DND-41 (cell line): ENCODE measurements around the gene CALML3.

Source experiments
- ATAC-seq: fragments of 200-7000 bp; cut with Tn5 transposase; 3 replicates; pipeline ENCODE4 v1.9.1; 2021; ENCODE audit warnings: low read depth; ENCODE audit not compliant: insufficient read depth
- DNase-seq: peaks from one replicate; pipeline ENCODE4 v3.0.0-alpha.2; 2020
- H2AFZ ChIP-seq: 2 replicates; pipeline ENCODE4 v1.6.0; 2012; ENCODE audit warnings: low read depth, low read length
- H3K27ac ChIP-seq: 2 replicates; pipeline ENCODE4 v1.5.1; 2012; ENCODE audit warnings: low read length, inconsistent platforms
- H3K27me3 ChIP-seq: fragments of 200-600 bp; sonication (generic); 2 replicates; pipeline ENCODE4 v1.6.0; 2012; ENCODE audit warnings: low read length, mild to moderate bottlenecking, inconsistent platforms; ENCODE audit not compliant: insufficient read depth, poor library complexity
- H3K36me3 ChIP-seq: 2 replicates; pipeline ENCODE4 v1.5.1; 2012; ENCODE audit warnings: low read length, inconsistent platforms; ENCODE audit not compliant: insufficient read depth
- H3K4me1 ChIP-seq: 2 replicates; pipeline ENCODE4 v1.5.1; 2012; ENCODE audit warnings: mild to moderate bottlenecking, low read length; ENCODE audit not compliant: insufficient read depth
- H3K4me2 ChIP-seq: 2 replicates; pipeline ENCODE4 v1.6.0; 2012; ENCODE audit warnings: mild to moderate bottlenecking, moderate library complexity, low read length, inconsistent platforms; ENCODE audit not compliant: insufficient read depth
- H3K4me3 ChIP-seq, 2 experiments: fragments of 200-600 bp in 1 of 2; shearing (Covaris generic) in 1 of 2; 2 replicates each; pipeline ENCODE4 v1.5.1; 2012 to 2016; ENCODE audit warnings: inconsistent platforms in 2 of 2, low read length in 2 of 2, mild to moderate bottlenecking in 2 of 2, low read depth in 1 of 2, moderate library complexity in 1 of 2
- H3K79me2 ChIP-seq: 2 replicates; pipeline ENCODE4 v1.6.0; 2012; ENCODE audit warnings: low read length, inconsistent platforms; ENCODE audit not compliant: insufficient read depth
- H3K9ac ChIP-seq: 2 replicates; pipeline ENCODE4 v1.6.0; 2012; ENCODE audit warnings: low read depth, mild to moderate bottlenecking, inconsistent platforms, low read length, moderate library complexity
- H3K9me3 ChIP-seq: 2 replicates; pipeline ENCODE4 v1.5.1; 2012; ENCODE audit warnings: low read length, moderate library complexity, mild to moderate bottlenecking, inconsistent platforms; ENCODE audit not compliant: insufficient read depth, severe bottlenecking
- H4K20me1 ChIP-seq: 2 replicates; pipeline ENCODE4 v1.6.0; 2012; ENCODE audit warnings: low read length; ENCODE audit not compliant: insufficient read depth
- EZH2 ChIP-seq: IDR thresholded peaks from 3 replicates; pipeline ENCODE4 v1.6.1; 2012; ENCODE audit warnings: borderline replicate concordance, low read depth, mild to moderate bottlenecking, moderate library complexity, low read length, inconsistent platforms; ENCODE audit not compliant: severe bottlenecking
- TF ChIP-seq, protein P1 (sequence below): IDR thresholded peaks from 2 replicates; pipeline ENCODE4 v1.5.1; 2012; ENCODE audit warnings: borderline replicate concordance, low read length, moderate library complexity, mild to moderate bottlenecking; ENCODE audit not compliant: poor library complexity, severe bottlenecking; ENCODE audit errors: extremely low read depth

The CALML3 gene

DNA sequence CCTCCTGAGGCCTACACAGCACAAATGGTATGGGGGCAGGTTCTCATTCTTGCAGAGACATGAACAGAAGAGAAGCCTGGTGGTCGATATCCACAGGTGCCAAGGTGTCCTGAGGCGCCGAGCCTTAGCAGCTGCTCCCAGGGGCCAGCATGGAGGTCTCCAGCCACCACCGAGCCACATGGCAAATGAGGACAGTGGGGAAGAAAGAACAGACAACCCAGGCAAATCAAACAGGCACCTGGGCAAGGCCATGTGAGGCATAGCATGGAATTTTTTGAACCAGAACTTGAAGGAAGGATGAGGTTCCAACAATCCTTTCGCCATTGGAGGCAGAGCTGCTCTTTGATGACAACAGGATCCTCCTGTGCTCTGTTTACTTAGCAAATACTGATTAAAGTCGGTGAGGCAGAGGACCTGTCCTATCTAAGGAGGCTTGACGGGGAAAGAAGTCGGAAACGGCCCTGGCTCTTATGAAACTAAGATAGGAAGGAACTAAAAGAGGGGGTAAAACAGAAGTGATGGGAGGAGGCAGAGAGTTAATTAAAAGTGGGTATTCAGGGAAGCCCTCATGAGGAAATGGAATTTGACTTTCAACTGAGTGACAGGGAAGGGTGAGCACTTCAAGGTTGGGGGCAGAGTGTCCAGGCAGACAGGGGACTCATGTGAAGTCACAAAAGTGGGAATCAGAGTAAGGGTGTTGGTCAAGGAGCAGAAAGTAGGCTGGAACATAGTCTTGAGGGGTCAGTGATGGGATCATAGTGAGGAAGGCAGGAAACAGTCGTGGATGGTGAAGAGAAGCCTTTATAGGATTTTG is 8.6 kb upstream of the CALML3 start:
- Histone ChIP-seq H3K4me3 (no peak overlapping the region), H3K4me2 (no peak overlapping the region), H3K9ac (no peak overlapping the region), H3K36me3 (no peaks in the 10 kb centered on the region), H3K27ac (no peak overlapping the region), H4K20me1 (no peaks in the 10 kb centered on the region), H3K9me3 (no peaks in the 10 kb centered on the region), H3K27me3 (peaks cover 20% of the 10 kb centered on the region), H2AFZ (no peak overlapping the region), H3K79me2 (no peaks in the 10 kb centered on the region), H3K4me1 (no peaks in the 10 kb centered on the region)
- no peak for ATAC-seq
- DNase-seq = no peak
- TF ChIP-seq, protein P1, sequence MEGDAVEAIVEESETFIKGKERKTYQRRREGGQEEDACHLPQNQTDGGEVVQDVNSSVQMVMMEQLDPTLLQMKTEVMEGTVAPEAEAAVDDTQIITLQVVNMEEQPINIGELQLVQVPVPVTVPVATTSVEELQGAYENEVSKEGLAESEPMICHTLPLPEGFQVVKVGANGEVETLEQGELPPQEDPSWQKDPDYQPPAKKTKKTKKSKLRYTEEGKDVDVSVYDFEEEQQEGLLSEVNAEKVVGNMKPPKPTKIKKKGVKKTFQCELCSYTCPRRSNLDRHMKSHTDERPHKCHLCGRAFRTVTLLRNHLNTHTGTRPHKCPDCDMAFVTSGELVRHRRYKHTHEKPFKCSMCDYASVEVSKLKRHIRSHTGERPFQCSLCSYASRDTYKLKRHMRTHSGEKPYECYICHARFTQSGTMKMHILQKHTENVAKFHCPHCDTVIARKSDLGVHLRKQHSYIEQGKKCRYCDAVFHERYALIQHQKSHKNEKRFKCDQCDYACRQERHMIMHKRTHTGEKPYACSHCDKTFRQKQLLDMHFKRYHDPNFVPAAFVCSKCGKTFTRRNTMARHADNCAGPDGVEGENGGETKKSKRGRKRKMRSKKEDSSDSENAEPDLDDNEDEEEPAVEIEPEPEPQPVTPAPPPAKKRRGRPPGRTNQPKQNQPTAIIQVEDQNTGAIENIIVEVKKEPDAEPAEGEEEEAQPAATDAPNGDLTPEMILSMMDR = no peak
- no peak for TF ChIP-seq EZH2

DNA sequence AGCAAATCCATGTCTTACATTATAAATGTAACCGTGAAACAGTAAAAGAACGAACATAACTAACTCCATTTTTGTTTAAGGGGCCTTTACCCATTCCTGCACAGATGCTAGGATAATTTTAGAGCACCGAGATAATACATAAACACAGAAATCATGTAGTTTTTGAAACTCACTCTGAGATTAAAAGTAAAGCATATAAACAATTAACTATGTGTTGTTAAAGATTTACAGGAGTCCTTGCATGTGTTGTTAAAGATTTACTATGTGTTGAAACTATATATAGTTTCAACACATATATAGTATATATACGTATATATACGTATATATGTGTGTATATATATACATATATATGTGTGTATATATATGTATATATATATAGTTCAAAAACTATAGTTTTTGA is 7.2 kb upstream of the CALML3 start:
- Histone ChIP-seq H4K20me1 (no peaks in the 10 kb centered on the region), H3K9ac (no peak overlapping the region), H3K4me1 (no peaks in the 10 kb centered on the region), H3K27me3 (peaks cover 20% of the 10 kb centered on the region), H3K36me3 (no peaks in the 10 kb centered on the region), H3K4me2 (no peak overlapping the region), H2AFZ (no peak overlapping the region), H3K27ac (no peak overlapping the region), H3K79me2 (no peaks in the 10 kb centered on the region), H3K4me3 (no peak overlapping the region), H3K9me3 (no peaks in the 10 kb centered on the region)
- TF ChIP-seq EZH2 = no peak
- TF ChIP-seq, protein P1 = no peak
- ATAC-seq (no peak), DNase-seq (no peak)

DNA sequence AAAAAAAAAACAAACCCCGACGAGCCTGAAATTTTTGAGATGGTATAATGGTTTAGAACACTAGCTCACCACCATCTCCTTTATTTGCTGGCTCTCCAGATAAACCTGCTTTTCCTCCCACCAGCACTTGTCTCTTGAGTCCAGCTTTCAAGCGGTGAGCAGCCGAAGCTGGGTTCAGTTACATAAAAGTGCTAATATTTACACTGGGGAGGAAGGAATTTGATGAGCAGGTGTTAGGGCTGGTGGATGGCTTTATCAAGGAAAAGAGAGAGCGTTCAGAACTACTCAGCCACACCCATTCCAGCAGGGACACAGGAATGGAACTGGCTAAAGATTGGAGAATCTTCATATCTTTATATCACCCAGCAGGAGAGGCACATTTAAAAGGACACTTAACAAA is 6.6 kb upstream of the CALML3 start:
- Histone ChIP-seq H3K79me2 (no peaks in the 10 kb centered on the region), H3K4me1 (no peaks in the 10 kb centered on the region), H3K4me2 (no peak overlapping the region), H3K4me3 (no peak overlapping the region), H2AFZ (no peak overlapping the region), H3K9ac (no peak overlapping the region), H3K9me3 (no peaks in the 10 kb centered on the region), H4K20me1 (no peaks in the 10 kb centered on the region), H3K27me3 (peaks cover 20% of the 10 kb centered on the region), H3K36me3 (no peaks in the 10 kb centered on the region), H3K27ac (no peak overlapping the region)
- TF ChIP-seq EZH2 = no peak
- TF ChIP-seq, protein P1 = no peak
- ATAC-seq (no peak), DNase-seq (no peak)

DNA sequence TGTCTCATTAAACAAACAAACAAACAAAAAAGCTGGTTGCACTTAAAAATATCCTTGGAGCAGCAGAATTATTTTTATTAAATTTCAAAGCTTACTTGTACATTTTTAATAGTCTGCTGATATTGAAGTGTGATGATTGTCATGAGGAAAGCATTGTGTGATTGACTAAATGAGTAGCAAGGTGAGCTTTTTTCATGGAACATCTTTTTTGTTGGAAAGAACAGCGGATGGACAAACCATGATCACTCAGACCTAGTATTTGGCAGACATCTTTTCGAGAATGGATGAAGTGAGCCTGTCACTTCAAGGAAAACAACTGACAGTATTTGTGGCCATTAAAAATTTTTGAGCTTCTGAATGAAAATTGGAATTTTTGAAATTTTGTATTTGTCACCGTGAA is 5.7 kb upstream of the CALML3 start:
- peaks cover 20% of the 10 kb centered on the region for H3K27me3 ChIP-seq
- TF ChIP-seq, protein P1 = no peak
- no peak for TF ChIP-seq EZH2
- ATAC-seq (no peak), DNase-seq (no peak)
- H3K4me1 ChIP-seq = no peaks in the 10 kb centered on the region
- no peak overlapping the region for H3K4me2 ChIP-seq
- no peak overlapping the region for H3K4me3 ChIP-seq
- no peaks in the 10 kb centered on the region for H3K79me2 ChIP-seq
- H3K27ac ChIP-seq = no peak overlapping the region
- H3K9me3 ChIP-seq = no peaks in the 10 kb centered on the region
- H2AFZ ChIP-seq = no peak overlapping the region
- H3K36me3 ChIP-seq = no peaks in the 10 kb centered on the region
- no peak overlapping the region for H3K9ac ChIP-seq
- H4K20me1 ChIP-seq = no peaks in the 10 kb centered on the region
